HTERT RPE-1 (cell line): ENCODE results near the gene BRIP1.

Source experiments
- in situ Hi-C: fragments of 300-500 bp; cut with MboI; formaldehyde crosslinking; loops from 4 replicates; pipeline ENCODE4 v1.14.3; 2020; ENCODE audit warnings: low sequenced_read_pairs

The BRIP1 gene

DNA sequence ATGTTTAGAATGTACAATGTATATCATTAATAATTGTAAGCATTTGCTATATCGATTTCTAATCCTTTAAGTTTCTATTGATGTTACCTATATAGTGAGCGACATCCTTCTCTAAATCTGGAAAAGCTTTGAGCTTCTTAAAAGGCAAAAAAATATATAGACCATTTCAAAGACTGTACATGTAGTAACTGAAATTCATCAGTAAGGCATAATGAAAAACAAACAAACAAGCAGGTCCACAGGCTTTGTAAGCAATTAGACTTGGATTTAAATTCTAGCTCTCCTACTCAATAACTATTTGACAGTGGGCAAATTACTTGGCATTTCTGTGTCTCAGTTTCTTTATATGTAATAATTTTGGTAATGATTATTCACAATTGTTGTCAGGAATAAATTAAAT is 220.6 kb downstream of the BRIP1 start:
- in situ Hi-C loops = loop anchor here (25.0 kb wide), 1 partner anchor 195 kb away; no protein-coding TSS in a partner anchor

DNA sequence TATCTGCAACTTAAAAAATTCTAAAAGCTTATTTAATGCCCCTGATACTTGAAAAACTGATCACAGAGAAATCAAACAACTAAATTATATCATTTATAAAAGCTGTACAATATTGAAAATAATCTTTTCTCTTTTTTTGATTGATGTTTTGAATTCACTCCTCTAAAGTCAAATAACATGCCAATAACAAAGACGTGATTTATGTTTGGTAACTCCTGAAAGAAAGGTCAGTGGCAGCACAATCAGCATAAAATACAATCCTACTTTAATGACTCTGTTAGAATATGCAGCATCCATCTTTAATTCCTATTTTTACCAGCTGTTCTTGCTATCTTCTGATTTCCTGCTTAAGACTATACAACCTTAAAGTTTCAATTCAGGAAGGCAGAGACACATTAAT is 221.6 kb downstream of the BRIP1 start:
- in situ Hi-C loops = loop anchor here (25.0 kb wide), 1 partner anchor 196 kb away; no protein-coding TSS in a partner anchor

DNA sequence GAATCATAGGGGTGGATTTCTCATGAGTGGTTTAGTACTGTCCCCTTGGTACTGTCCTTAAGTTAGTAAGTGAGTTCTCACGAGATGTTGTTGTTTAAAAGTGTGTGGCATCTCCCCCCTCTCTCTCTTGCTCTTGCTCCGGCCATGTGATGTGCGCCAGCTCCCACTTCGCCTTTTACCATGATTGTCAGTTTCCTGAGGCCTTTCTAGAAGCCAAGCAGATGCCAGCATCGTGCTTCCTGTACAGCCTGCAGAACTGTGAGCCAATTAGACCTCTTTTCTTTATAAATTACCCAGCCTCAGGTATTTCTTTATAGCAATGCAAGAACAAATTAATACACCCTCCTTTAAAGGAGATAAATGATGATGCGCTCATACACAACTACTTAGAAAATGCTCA is 222.2 kb downstream of the BRIP1 start:
- in situ Hi-C loops = loop anchor here (25.0 kb wide), 1 partner anchor 196 kb away; no protein-coding TSS in a partner anchor

DNA sequence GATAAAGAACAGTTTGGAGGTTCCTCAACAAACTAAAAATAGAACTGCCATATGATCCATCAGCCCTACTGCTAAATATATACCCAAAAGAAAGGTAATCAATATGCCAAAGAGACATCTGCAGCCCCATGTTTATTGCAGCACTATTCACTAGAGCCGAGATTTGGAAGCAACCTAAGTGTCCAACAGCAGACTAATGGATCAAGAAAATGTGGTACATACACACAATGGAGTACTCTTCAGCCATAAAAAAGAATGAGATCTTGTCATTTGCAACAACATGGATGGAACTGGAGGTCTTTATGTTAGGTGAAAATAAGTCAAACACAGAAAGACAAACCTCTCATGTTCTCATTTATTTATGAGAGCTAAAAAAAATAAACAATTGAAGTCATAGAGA is 223.5 kb downstream of the BRIP1 start:
- in situ Hi-C loops = loop anchor here (25.0 kb wide), 1 partner anchor 197 kb away; no protein-coding TSS in a partner anchor

DNA sequence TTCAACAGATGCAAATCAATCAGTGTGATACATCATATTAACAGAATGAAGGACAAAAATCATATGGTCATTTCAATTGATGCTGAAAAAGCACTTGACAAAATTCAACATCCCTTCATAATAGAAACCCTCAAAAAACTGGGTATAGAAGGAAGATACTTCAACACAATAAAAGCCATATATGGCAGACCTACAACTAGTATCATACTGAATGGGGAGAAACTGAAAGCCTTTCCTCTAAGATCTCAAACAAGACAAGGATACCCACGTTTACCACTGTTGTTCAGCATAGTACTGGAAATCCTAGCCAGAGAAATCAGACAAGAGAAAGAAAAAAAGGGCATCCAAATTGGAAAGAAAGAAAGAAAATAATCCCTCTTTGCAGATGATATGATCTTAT is 225.2 kb downstream of the BRIP1 start:
- in situ Hi-C loops = loop anchor here (25.0 kb wide), 1 partner anchor 199 kb away; no protein-coding TSS in a partner anchor

DNA sequence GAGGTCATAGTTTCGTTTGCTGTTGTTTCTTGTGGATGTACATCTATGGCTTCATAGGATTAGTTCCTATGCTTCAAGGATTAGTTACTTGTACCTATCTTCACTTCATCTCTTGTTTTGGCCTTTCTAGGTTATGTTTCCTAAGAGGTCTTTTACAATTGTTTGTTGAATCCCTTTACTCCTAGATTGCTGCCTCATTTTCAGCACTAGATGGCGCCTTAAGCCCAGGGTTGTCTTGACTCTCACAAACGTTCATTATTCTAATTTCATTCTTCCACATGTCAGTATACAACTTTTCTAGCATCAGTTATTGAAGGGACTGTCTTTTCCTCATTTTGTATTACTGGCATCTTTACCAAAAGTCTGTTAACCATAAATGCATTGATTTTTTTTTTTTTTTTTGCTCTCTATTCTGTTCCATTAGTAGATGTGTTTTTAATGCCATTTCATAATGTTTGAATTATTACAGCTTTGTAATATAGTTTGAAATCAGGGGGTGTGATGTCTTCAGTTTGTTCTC is 227.4 kb downstream of the BRIP1 start:
- in situ Hi-C loops = loop anchor here (25.0 kb wide), 1 partner anchor 201 kb away; no protein-coding TSS in a partner anchor

DNA sequence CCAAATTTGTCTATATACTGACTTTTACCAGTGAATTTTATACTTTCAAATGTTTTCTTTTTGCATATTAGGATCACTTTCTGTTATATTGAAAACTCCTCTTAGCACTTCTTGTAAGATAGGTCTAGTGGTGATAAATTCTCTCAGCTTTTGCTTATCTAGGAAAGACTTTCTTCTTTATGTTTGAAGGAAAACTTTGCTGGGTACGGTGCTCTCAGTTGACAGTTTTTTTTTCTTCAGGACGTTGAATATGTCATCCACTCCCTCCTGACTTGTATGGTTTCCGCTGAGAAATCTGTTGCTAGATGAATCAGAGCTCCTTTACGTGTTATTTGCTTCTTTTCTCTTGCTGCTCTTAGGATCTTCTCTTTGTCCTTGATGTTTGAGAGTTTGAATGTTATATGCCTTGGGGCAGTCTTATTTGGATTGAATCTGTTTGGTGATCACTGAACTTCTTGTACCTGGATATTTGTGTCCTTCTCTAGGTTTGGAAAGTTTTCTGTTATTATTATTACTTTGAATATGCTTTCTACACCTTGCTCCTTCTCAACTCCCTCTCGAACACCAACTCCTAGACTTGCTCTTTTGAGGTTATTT is 228.3 kb downstream of the BRIP1 start:
- in situ Hi-C loops = loop anchor here (25.0 kb wide), 1 partner anchor 202 kb away; no protein-coding TSS in a partner anchor

DNA sequence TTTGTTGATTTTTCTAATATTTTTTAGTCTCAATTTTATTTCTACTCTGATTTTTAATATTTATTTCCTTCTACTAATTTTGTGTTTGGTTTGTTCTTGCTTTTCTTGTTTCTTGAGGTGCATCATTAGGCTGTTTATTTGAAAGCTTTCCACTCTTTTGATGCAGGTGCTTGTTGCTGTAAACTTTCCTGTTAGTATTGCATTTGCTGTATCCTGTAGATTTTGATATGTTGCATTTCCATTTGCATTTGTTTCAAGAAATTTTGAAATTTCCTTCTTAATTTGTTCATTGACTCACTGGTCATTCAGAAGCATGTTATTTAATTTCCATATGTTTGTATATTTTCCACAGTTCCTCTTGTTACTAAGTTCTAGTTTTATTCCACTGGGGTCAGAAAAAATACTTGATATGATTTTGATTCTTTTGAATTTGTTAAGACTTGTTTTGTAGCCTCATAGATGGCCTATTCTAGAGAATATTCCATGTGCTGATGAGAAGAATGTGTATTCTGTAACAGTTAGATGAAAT is 229.3 kb downstream of the BRIP1 start:
- in situ Hi-C loops = loop anchor here (25.0 kb wide), 1 partner anchor 203 kb away; no protein-coding TSS in a partner anchor

DNA sequence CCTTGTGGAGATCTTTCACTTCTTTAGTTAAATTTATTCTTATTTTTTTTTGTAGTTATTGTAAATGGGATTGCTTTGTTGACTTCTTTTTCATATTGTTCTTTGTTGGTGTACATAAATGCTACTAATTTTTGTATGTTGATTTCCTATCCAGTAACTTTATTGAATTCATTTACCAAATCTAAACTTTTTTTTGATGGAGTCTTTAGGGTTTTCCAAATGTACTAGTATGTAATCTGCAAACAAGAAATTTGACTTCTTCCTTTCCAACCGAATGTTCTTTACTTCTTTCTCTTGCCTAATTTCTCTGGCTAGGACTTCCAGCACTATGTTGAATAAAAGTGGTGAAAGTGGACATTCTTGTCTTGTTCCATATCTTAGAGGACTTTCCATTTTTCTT is 230.5 kb downstream of the BRIP1 start:
- in situ Hi-C loops = loop anchor here (25.0 kb wide), 1 partner anchor 204 kb away; no protein-coding TSS in a partner anchor

DNA sequence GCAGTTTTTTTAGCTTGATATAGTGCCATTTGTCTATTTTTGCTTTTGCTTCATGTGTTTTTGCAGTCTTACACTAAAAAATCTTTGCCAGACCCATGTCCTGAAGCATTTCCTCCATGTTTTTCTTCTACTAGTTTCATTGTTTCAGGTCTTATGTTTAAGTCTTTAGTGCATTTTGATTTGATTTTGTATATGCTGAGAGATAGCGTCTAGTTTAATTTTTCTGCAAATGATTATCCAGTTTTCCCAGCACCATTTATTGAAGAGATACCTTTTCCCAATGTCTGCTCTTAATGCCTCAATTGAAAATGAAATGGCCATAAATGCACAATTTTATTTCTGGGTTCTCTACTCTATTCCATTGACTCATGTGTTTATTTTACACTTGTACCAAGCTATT is 231.5 kb downstream of the BRIP1 start:
- in situ Hi-C loops = loop anchor here (25.0 kb wide), 1 partner anchor 206 kb away; no protein-coding TSS in a partner anchor
